Endothelial cell of umbilical vein (primary cell): ENCODE measurements around the gene PRKCD.

Source experiments
- CTCF ChIP-seq, 2 donors: IDR thresholded peaks; 1 replicate in 1 of 2; 2 replicates in 1 of 2; pipeline ENCODE4 v1.5.1; 2011; ENCODE audit warnings: low read length in 2 of 2, mild to moderate bottlenecking in 2 of 2, moderate library complexity in 2 of 2, control low read depth in 1 of 2, inconsistent platforms in 1 of 2, low read depth in 1 of 2; ENCODE audit not compliant: insufficient read depth in 1 of 2; ENCODE audit errors: extremely low read depth in 1 of 2
- GATA2 ChIP-seq: IDR thresholded peaks from 2 replicates; pipeline ENCODE4 v1.7.0; 2011; ENCODE audit warnings: low read depth, mild to moderate bottlenecking, moderate library complexity, mixed read lengths, low read length; ENCODE audit not compliant: insufficient read length, insufficient read depth
- POLR2A ChIP-seq: IDR thresholded peaks from 2 replicates; pipeline ENCODE4 v1.6.1; 2012; ENCODE audit warnings: low read depth, mild to moderate bottlenecking, control low read depth, low read length
- POLR2AphosphoS5 ChIP-seq: IDR thresholded peaks from 2 replicates; pipeline ENCODE4 v1.6.1; 2012; ENCODE audit warnings: low read depth, mild to moderate bottlenecking, control low read depth, low read length, moderate library complexity; ENCODE audit not compliant: insufficient read depth

- TF ChIP-seq CTCF (IDR thresholded peaks at IDR 0.05; ENCODE audit: extremely low read depth in 1 of 2, insufficient read depth in 1 of 2, low read depth in 1 of 2, low read length in 2 of 2) (no peak), GATA2 (no peak), POLR2A (no peak), POLR2AphosphoS5 (no peak)
Measured at GRCh38 chr3:53151465-53151864, 9.5 kb upstream of the PRKCD start.
